ENCODE data around the gene PPP1R17.

Gene PPP1R17

DNA sequence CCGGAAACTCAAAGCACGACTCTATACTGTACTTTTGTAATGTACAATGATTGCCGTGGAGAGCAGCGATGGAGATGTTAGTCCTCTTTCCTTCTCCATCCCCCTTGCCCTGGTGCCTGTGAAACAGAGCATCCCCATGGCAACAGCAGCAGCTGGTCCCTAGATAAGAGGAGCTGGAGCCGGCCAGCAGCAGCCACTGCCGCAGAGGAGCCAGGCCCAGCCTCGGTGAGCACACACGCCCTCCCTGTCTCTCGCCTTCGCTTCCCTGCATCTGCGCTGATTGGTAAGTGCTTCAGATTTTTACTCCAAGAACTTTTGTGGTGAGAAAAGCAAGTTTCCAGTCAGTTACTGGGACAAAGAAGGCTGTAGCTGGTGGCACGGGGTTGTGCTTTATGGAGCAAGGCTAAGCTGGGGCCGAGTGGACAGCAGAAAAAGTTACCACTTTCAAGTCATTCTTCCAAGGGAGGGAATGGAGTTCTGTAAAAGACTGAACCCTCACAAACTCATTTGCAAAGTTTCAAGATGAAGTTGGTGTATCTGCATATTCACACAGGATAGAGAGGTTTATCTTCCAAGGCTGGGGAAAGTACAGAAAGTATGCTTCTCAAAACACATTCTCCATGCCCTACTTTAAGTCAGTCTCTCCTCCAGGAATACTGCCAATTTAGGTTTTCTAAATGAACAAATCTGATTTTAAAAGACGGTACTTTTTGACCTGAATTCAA is at the start of gene PPP1R17:
Gene PPP1R17 (plus strand): TSS at position 192 of the 725 bp plus-strand sequence. CDS start 5,227 bp downstream, outside the sequence.
- DNase-seq (ENCODE audit: low spot score): no peak

DNA sequence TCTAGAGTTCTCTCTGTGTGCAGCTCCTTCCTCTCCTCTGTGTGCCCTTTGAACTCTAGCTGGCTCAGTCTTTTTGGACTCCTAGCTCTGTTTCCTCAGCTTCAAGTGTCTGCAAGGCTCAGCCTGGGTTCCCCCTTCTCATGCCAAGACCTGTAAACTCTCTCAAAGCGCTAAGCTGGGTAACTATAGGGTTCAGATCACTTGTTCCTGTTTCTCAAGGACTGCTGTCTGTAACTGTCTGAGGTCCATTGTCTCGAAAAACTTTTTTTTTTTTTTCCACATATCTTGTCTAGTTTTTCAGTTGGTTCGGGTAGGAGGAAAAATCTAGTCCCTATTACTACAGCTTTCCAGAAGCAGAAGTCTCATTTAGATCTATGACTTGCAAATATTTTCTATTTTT is 46.6 kb upstream of the PPP1R17 start:
- no peak for DNase-seq (ENCODE audit: low spot score)

- DNase-seq (ENCODE audit: low spot score): no peak
Measured at GRCh38 chr7:31642681-31643115, 44.3 kb upstream of the PPP1R17 start.

GRCh38 chr7:31646942-31647341 is 40.1 kb upstream of the PPP1R17 start:
- no peak for DNase-seq (ENCODE audit: low spot score)

DNA sequence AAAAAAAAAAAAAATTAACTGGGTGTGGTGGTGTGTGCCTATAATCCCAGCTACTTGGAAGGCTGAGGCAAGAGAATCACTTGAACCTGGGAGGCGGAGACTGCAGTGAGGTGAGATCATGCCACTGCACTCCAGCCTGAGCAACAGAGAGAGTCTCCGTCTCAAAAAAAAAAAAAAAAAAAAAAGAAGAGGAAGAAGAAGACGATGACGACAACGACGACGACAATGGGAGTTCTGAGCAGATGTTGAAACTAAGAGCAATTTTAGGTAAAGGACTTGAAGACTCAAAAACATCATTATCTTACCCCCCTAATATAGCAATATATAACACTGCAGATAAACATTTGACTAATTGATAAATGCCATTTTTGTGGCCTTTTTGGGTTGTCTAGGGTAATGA is 39.5 kb upstream of the PPP1R17 start:
- no peak for DNase-seq (ENCODE audit: low spot score)

DNA sequence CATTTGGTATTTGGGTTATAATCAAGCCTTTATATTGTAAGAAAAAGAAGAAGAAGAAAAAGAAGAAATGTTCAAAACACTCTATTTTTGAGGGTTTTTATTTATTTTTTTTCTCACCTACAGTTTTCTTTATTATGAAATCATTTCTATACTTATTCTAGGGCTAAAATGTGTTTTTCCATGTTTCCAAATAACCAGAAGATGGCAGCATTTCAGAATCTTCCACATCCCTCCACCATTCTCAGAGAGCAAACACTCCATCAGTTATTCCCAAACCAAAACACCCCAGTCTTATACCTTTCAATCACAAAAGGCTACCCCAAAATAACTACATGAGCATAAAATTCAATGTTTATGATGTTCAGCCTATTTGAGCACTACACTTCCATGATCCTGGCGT is 38.7 kb upstream of the PPP1R17 start:
- no peak for DNase-seq (ENCODE audit: low spot score)

- no peak for DNase-seq (ENCODE audit: low spot score)
Measured at GRCh38 chr7:31648880-31649279, 38.1 kb upstream of the PPP1R17 start.

DNA sequence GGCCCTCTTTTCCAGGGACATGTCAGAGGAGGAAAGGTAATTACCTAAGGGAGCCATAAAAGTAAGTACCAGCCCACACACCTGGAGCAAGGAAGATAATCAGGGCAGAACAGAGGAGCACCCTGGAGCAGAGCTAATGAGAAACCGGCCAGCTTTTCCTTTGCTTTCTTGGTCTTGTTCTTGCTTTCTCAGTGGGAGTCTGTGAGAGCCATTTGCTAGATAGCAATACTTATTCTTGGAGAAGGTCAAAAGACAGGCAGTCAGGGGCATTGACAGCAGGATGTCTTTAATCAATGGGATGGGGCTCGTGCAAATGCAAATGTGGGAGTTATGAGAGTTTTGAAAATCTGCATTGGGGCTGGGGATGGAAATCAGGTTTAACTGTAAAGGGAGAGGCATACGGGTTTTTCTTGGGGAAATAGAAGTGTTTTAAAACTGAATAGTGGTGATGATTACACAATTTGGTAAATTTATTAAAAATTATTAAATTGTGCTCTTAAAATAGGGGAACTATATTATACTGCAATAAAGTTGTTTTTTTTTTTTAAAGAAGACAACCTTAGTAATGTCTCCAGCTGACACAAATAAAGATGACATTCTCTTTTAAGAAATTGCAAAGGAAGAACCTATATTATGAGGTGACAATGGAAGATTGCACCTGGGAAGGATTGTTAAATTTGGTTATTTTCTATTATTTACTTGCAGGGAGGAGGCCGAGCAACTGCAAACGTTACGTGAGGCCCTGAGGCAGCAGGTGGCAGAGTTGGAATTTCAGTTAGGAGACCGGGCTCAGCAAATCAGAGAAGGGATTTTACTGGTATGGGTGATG is 35.6 kb upstream of the PPP1R17 start:
- no peak for DNase-seq (ENCODE audit: low spot score)

GRCh38 chr7:31652063-31652326 is 35.0 kb upstream of the PPP1R17 start:
- DNase-seq (ENCODE audit: low spot score): no peak

DNA sequence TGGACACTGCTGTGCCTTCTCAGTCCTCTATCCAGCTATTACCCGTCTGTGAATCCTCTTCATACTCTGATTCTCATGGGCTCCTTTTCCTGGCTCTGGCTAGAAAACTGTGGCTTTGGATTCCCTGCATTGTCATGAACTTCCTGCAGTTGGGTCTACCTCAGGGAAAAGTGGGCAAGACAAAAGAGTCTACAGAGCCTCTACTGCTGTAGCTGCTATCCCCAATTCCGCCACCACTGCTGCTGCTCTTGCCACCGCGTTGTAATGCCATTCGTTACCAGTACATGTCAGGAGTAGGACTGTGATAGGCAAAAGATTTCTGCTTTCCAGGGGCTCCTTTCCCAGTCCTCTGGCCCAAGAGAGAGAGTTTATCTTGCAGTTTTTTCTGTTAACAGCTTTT is 23.9 kb upstream of the PPP1R17 start:
- DNase-seq (ENCODE audit: low spot score): no peak

DNA sequence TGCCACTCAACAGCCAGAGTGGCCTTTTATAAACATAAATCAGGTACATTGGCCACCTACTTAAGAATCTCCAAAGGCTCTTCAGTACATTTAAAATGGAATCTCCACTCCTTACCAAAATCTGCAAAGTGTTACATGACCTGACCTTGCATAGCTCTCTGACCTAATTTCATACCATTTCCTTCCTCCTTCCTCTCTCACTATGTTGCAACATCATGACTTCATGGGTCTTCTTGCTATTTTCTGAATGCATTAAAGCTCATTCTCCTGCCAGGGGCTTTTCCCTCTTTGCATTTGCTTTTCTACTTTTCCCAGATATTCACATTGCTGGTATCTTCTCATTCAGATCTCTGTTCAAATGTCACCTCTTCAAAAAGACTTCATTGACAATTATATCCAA is 22.1 kb upstream of the PPP1R17 start:
- DNase-seq (ENCODE audit: low spot score): no peak

- DNase-seq (ENCODE audit: low spot score): no peak
Measured at GRCh38 chr7:31665546-31665945, 21.5 kb upstream of the PPP1R17 start.

GRCh38 chr7:31669461-31669860 is 17.6 kb upstream of the PPP1R17 start:
- no peak for DNase-seq (ENCODE audit: low spot score)

DNA sequence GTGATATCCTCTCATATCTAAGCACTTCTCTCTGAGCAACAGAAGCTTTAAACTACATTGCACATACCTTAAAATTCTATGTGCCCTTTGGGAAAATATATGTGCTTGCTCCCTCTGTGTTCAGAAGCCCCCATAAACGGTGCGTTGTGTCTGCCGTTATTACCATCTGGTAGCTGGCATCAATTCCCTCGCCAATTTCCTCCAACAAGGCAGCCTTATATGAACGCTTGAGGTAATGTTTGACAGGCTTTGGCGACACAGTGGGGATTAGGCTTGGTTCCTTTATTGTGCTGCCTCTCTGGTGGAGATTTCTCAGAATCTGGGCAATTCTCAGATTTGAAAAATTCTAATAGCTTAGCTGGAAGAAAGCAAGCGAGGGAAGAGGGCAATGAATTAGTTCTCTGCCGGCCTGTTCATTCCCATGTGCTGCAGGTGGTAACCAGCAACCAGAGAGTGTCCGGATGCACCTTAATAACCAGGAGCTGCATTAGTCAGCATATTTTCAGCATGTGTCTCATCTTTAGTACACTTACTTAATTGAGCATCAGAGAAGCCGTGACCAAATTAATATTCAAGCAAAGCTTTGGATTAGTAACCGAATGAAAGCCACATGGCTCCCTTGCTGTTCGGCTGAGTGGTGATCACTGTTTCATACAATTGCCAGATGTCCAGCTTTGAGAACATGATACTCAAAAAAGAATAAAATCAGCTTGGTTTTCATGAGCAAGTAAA is 7.3 kb upstream of the PPP1R17 start:
- no peak for DNase-seq (ENCODE audit: low spot score)

DNA sequence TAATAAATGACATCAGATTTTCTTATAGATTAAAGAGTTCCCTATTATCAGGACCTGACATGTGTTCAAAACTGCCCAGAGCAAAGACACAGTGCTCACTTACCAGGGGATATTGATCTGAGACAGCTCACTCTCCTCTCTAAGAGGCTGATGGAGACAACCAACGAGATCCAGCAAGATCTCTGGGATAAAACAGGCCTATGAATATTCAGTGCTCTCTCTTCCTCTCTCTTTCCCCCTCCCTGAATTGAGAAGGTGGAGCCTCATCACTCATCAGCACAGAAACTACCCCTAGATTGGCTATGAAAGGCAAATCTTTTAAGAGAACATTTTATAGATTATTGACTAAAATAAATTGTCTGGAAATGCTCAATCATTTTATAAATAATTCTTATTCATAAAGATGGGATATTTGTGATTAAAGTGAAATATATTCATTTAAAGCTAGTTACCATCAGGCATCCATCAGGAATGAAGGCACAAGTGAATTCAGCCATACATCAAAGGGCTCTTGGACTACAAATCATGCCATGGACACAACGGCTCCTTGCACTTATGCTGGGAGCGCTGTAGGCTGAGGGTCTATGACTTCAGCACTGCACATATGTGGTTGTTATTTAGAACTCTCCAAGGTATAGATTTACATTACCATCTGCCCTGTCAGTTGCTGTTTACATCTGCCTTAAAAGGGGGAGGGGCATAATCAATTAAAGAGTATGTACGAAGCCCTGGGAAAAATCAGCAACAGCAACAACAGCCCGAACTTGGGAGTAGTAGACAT is 3.4 kb upstream of the PPP1R17 start:
- DNase-seq (ENCODE audit: low spot score): no peak

DNA sequence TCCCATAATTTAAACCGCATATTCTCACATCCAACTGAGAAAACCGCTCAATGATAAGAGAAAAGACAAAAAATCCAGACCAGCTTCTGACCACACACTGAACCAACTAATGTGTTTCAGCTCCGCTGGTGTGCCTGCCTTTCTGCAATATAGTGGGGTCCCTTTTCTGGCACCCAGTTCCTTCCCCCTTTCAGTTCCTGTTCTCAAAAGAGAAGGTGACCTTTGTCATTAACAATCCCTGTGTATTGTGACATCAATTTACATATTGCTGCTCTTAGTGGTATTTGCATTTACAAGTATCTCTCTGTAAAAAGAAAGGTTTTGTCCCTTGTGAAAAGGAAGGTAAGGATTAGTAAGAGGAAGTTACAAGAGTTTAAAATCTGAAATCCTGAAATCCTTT is 1.4 kb downstream of the PPP1R17 start:
- no peak for DNase-seq (ENCODE audit: low spot score)

DNA sequence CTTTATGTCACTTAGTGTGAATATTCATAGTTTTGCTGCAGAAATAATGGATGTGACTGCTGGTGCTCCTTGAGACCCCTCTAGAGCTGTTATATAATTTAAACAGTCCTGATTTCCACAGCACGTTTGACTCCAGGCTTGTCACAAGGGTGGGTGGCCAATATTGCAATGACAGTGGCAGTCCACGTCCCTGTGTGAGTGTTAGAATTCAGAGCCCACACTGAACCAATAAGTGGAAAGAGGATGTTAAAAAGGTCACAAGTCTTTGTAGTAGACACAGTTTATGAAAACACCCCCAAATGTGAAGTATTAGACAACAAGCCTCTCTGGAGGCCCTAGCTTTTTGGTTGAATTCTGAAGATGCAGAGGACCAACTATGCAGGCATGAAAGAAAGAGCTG is 2.0 kb downstream of the PPP1R17 start:
- DNase-seq (ENCODE audit: low spot score): no peak

DNA sequence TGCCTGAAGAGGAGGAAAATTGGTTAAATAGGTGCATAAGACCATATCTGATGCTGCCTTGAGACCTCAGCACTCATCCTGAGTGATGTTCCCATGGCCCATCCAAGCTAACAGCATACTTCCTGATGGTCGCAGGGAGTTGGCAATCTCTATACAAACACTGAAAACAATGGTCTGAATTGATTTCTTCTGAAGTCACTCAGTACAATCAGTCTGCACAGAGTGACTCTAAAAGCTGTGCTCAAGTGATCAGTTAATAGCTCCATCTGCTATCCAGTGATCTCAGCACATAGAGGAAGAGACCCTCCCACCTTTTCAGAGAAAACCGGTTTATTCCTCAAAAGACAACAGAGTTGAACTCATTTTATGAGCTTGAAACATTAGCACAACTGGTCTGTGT is 3.9 kb downstream of the PPP1R17 start:
- DNase-seq (ENCODE audit: low spot score): no peak

DNA sequence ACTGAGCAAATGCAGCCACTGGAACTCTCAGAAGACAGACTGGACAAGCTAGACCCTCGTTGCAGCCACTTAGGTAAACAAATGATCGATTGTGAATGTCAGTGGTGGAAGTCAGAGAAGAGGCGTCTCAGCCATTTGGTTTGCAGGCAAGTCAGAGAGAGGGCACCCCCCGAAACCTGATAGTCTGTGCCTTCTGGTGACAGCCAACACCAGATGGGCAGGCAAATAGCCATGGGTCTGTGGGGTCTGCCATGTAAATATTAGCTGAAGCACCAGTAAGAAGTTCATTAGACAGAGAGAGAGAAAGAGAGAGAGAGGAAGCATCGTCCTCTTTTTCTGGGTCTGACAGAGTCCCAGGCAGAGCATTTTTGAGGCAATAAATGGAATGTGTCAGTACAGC is 5.4 kb downstream of the PPP1R17 start:
- DNase-seq (ENCODE audit: low spot score): no peak

DNA sequence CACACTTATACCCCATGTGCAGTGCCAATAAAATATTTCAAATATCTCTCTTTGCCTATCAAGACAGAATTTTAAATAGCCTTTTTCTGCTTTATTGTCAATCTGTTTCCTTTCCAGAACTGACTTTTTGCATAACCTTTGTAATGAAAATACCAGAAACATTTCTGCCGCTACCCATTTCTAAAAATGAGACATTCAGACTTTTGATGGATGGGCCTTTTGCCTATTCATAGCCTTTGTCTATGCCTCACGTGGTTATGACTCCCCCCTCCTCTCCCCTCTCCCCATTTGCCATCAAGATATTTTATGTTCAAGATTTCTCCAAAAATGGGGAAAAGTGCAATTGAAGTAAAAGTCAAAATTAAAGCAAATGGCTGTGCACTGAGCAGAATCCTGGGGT is 5.9 kb downstream of the PPP1R17 start:
- no peak for DNase-seq (ENCODE audit: low spot score)

- DNase-seq (ENCODE audit: low spot score): peak; percentile 4
Measured at GRCh38 chr7:31695859-31696614, 9.0 kb downstream of the PPP1R17 start.

DNA sequence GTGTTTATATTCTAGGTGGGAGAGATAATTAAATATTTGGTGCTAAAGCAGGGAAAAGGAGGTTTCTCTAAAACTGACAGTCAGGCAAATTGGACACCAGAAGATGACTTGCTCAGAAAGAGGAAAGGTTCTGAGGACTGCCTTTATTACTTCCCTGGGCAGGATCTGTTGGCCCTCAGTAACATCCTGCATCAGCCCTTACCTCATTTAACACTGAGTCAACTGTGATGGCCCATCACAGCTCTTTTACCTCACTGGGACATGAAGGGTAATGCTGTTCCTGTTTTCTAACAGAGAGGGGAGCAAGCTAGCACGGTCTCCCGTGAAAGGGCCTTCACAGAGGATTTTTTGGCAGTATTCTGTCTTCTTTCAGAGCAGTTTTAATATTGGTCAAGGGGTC is 12.0 kb downstream of the PPP1R17 start:
- no peak for DNase-seq (ENCODE audit: low spot score)

Measured in AG08395 (cell line).